Renal cortical epithelial cell (primary cell): ENCODE results near the gene OGFOD3. TPM values are rescaled to one million over a fixed set of nuclear protein-coding genes. Genes with fewer than 3 reads are reported as not detected.
"Not testable (repeated sequence)": the region's sequence is repeated elsewhere in the genome, so short reads cannot be mapped to it uniquely, and the experiment has no call there.

Experiments
- DNase-seq: peaks from one replicate; pipeline ENCODE4 v3.0.0-alpha.2; 2011; ENCODE audit warnings: low read depth
- total RNA-seq: library from RNA; depleted of rRNA; stranded (reverse); fragments of >200 nt; gene quantifications from 2 replicates; pipeline ENCODE4 v1.2.3, GENCODE V29; 2014

Gene OGFOD3
- total RNA-seq, 1 donor from 2014 or later: 48.7 TPM

DNA sequence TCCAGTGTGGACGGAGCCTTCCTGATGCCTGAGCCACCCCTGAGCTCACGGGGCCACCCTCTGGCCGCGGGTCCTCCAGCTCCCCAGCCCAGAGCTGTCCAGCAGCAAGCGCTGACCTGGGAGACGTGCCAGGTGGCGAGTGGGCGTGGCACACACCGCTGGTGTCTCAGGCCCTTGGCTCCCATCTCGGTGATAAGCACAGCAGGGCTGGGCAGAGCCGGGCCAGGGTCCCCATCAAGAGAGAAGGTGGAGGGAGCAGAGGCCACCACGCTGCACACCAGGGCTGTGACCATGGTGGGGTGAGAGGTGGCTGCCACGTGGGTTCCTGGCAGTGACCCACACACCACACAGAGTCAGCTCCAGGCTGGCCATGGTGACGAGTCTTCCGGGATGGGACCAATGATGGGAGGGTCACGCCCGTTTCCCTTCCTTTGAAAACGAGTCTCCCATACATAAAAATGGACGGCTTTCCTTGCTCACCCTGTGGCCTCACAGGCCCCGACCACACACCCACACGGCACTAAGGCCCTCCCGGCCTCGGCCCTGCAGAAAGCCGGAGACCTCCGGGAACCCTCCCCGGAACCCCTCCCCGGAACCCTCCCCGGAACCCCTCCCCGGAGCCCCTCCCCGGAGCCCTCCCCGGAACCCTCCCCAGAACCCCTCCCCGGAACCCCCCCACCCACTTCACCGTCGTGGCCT lies 30.0 kb downstream of the OGFOD3 start:
- no peak for DNase-seq

DNA sequence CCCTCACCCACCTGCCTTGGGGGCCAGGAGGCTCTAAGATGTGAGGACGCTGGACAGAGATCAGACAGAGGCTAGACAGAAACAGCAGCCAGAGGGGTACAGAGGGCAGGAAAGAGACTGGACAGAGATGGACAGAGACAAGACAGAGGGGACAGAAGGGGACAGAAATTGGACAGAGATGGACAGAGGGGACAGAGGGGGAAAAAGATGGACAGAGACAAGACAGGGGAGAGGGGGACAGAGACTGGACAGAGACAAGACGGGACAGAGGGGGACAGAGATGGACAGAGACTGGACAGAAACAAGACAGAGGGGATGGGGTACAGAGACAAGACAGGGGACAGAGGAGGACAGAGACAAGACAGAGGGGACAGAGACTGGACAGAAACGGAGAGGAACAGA lies 30.7 kb downstream of the OGFOD3 start:
- no peak for DNase-seq

DNA sequence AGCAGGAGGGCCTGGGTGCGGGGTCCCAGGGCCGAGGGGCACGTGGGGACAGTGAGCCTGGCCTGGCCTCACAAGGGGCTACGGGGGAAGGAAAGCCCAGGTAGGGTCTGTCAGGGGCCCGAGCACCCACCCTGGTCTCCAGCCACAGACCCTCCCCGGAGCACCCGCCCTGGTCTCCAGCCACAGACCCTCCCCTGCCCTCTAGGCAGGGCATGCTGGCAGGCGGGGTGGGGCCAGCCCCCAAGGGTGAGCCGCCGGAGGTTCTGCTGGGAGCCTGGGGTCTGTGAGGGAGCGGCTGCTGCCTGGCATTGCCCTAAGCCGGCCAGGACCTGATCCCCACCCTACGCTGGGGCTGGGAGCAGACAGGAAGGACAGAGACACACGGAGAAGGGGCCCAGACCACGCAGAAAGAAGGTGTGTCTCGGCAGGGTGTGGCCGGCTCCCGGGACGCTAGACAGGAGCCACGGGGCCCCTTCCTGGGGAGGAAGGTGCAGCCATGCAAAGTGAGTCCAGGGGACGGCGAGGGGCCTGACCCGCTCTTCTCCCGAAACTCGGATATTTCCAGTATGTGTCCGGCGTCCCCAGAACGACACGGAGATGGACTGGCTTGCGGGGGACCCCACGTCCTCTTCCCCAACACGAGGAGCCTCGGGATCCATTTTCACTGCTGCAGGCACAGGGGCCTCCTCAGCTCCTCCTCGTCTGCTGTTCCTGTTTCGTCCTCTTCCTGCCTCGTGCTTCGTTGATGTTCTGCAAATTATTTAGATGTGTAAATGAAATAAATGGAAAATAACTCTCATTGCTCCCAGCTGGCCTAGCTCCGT lies 31.3 kb downstream of the OGFOD3 start:
- no peak for DNase-seq

DNA sequence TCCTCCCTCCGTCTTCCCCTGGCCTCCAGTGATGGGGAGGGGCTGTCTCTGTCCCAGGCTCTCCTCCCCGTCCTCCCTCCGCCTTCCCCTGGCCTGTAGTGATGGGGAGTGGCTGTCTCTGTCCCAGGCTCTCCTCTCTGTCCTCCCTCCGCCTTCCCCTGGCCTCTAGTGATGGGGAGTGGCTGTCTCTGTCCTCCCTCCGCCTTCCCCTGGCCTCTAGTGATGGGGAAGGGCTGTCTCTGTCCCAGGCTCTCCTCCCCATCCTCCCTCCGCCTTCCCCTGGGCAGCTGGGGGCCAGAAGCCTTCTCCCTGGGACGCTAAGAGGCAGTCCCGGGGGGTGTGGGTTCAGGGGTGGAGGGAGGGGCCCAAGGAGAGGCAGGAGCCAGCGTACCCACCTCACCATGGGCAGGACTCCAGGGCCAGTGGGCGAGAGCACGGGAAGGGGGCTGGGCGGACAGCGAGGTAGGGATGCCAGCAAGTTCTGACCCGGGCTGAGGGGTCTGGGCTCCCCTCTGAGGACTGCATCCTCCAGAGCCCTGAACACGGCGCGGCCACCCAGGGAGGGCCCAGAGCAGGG lies 32.0 kb downstream of the OGFOD3 start:
- DNase-seq: no peak

DNA sequence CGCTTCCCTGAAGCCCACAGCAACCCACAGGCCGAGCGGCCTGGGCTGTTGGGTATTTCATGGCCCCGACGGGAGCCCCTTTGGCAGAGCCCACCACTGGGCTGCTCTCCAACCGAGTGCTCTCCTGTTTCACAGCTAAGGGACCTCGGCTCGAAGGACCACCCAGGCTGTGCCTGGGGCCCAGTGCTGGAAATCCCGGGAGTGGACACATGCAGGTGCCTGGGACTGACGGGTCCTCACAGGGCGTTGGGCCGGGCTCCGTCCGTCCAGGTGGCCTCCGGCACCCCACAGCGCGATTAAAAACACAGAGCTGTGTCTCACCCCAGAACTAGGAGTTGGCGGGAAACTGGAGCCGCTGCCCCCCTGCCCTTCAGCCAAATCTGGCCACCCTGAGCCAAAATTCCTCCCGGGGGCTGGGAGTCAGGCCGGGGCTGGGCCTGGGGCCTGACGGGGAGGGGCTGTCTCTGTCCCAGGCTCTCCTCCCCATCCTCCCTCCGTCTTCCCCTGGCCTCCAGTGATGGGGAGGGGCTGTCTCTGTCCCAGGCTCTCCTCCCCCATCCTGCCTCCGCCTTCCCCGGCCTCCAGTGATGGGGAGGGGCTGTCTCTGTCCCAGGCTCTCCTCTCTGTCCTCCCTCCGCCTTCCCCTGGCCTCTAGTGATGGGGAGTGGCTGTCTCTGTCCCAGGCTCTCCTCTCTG lies 32.7 kb downstream of the OGFOD3 start:
- no peak for DNase-seq

DNA sequence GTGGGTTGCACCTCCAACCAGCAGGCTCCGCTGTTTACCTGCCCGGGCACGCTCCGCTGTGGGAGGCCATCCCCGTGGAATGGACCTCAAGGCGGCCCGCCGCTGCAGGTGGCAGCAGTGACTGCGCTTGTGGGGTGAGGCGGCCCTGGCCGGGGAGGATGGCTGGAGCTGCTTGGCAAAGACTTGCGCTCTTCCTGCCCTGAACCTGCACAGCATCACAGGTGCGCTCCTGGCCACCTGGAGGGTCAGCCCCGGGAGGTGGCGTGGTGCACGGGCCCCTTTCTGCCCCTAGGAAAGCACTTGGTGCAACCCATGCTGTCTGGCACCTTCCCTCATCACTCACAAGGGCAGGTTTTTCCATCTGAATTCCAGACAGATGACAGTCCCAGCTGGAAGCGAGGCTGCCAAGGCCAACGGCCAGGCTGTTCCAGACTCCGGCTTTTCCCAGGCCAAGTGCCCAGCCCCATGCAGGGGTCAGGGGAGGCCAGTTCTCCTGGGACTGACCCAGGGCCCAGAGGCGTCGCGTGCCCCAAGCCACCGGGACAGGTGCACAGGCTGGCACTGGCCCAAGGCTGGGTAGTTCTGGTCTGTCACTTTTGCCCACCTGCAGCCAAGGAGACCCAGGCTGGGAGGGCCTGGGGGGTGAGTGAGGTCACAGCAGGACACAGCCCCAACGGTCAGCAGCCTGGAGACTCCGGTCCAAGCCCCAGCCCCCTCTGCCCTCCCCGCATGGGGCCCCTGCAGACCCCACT lies 33.5 kb downstream of the OGFOD3 start:
- peak; percentile 42 for DNase-seq

DNA sequence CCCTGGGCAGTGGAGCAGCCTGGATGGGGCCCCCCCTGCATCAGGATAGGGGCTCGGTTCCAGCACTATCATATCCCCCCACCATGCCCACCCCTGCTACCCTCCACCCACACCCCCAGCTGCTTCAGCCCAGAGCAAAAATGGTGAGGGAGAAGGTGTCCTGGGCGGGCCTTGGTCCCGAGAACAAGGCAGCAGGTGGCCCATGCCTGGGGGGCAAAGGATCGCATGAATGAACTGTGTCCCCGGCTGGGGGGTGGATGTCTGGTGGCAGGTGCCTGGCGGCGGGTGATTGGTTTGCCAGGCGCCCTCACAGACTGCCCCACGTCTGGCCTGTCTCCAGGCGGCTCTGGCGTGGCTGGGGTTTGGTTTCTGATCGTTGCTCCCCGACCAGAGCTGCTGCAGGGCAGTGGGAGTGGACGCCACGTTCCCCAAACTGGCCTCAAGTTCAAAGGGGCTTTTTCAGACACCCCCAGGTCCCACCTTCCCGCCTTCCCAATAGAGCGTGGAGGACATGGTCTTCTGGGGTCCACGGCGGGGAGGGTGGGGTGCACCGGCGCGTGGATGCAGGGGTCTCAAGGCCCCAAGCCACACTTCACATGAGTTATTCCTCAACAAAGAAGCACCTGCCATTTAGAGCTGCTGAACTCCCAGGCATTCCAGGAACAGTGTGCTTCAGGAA lies 34.2 kb downstream of the OGFOD3 start:
- DNase-seq: no peak

DNA sequence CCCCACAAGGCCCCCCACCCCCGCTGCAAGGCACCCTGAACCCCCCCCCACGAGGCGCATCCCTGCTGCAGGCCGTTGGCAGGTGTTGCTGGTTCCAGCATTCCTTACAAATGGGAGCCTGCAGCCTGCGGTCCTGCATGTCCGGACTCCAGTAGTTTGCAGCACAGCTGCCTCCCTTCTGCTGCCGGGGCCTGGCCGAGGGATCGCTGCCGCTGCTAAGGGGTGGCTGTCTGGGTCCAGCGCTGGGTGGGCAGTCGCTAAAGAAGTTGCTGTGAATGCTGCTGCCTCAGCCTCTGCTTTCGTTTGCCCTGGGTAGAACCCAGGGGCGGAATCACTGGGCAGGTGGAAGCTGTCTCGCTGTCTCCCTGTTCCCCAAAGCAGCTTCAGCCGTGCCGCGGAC lies 35.0 kb downstream of the OGFOD3 start:
- no peak for DNase-seq

DNA sequence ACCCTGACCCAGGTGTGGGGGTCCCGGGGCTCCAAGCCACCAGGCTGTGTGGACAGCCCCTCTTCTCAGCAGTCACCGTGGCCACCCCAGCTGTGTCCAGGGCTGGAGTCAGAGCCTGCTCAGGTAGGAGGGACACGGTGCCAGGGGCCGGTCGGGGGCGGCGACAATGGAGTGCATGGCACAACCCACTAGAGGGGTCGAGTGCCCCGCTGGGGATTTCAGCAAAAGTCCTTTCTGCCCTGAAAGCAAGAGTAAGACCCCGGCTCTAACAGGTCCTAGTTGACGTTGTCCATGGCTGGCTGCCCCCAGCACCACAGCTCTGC lies 35.5 kb downstream of the OGFOD3 start:
- DNase-seq: no peak

DNA sequence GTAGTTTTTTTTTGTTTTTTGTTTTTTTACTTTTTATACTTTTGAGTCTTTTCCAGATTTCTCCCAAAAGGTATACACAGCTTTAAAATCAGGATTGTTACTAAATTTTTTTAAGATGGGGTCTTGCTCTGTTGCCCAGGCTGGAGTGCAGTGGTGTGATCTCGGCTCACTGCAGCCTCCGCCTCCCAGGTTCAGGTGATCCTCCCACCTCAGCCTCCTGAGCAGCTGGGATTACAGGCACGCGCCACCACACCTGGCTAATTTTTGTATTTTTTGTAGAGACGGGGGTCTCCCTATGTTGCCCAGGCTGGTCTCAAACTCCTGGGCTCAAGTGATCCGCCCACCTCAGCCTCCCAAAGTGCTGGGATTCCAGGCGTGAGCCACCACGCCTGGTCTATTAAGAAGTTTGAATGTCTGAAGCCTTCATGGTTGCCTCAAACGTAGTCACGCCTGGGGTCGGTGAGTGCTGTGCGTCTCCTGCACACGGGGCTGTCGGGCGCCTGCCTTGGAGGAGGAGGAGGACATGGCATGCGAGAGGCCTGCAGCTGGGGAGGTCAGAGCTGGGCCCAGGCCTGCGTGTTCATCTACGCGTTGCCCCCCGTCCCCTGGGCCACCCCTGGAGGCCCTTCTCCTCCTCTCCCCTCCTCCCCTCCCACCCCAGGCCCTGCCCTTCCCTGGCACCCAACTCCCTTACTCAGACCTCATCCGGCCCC lies 36.0 kb downstream of the OGFOD3 start:
- not testable (repeated sequence) for DNase-seq

DNA sequence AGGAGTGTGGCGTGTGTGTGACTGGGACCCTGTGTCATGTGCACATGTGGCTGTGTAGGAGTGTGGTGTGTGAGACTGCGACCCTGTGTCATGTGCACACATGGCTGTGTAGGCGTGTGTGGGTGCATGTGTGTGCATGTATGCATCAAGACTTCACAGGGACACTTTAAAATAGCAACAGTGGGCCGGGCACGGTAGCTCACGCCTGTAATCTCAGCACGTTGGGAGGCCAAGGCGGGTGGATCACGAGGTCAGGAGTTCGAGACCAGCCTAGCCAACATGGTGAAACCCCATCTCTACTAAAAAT lies 36.7 kb downstream of the OGFOD3 start:
- not testable (repeated sequence) for DNase-seq

DNA sequence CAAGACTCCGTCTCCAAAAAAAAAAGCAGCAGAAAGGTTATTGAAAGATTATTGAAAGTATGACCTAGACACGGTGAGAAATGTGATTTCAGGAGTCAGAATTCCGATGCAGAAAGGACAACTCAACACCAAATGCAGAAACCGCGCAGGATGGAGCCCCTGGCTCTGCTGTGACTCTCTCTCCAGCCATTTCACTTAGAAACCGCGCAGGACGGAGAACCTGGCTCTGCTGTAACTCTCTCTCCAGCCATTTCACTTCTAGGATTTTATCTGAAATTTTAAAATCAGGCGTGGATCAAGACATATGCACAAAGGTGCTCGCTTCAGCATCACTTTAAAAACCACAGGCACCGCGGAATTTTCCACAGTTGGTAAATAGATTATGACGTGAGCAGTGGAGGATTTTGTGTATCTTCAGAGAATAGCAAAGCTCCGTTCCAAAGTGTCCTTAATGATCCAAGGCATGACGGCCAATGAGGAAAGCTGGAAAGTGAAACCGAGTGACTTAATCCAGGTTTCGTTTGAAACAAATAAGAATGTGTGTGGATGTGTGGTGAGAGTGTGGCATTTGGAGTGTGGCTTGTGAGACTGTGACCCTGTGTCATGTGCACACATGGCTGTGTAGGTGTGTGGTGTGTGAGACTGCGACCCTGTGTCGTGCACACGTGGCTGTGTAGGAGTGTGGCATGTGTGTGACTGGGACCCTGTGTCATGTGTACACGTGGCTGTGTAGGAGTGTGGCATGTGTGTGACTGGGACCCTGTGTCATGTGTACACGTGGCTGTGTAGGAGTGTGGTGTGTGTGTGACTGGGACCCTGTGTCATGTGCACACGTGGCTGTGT lies 37.3 kb downstream of the OGFOD3 start:
- DNase-seq: peak; percentile 45

DNA sequence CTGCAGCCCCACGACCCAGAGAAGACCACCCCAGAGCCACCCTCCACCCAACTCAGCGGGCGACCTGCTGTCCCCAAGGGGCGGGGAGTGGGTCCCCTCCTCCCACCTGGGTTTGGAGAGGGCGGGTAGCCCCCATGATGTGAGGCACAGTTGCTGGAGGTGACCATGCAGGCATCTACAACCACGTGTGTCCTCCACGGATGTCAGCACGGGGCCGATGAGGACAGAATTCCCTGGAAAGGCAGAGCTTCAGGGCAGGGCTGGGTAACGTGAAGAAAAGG lies 39.7 kb downstream of the OGFOD3 start:
- DNase-seq: no peak

DNA sequence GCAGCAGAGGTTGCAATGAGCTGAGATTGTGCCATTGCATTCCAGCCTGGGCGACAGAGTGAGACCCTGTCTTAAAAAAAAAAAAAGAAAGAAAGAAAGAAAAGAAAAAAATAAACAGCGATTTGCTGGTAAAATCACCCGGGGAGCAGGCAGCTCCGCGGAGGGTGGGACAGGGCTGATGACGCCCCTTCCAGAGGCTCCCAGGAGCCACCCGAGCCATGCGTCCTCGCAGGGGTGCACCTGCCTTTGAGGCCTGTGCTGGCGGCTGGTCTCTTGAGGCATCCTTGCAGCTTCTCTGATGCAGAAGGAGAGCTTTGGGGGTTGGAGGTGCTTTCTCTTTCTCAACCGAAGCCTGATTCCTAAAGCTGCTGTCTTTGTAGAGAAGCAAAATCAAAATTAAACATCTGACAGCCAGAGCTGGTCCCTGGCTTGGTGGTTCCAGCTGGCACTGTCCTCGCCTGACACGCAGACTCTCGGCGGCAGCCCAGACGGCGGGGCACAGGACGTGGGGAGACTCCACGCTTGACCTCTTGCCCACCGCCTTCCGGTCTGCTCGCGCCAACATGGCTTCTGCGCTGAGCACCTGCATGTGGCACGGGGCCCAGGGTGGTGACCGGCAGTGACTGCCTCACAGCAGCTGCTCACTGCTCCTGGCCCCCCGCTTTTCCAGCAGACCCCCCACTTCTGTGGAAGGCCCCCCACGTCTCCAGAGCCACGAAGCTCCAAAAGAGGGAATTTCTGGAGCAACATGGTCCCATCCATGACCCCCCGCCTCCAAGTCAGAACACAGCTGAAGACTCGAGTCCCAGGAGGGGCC lies 40.3 kb downstream of the OGFOD3 start:
- DNase-seq: no peak

DNA sequence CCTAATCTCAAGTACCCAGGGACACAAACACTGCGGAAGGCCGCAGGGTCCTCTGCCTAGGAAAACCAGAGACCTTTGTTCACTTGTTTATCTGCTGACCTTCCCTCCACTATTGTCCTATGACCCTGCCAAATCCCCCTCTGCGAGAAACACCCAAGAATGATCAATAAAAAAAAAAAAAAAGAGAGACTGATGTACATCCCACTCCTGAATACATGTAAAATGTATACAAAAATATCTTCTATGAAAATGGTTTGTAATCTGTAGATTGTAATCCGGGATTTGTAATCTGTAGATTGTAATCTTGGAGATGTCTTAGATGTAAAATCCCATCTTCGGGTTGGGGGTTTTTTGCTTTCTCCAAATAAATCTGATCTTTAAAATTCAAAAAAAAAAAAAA lies 41.1 kb downstream of the OGFOD3 start:
- not testable (repeated sequence) for DNase-seq

DNA sequence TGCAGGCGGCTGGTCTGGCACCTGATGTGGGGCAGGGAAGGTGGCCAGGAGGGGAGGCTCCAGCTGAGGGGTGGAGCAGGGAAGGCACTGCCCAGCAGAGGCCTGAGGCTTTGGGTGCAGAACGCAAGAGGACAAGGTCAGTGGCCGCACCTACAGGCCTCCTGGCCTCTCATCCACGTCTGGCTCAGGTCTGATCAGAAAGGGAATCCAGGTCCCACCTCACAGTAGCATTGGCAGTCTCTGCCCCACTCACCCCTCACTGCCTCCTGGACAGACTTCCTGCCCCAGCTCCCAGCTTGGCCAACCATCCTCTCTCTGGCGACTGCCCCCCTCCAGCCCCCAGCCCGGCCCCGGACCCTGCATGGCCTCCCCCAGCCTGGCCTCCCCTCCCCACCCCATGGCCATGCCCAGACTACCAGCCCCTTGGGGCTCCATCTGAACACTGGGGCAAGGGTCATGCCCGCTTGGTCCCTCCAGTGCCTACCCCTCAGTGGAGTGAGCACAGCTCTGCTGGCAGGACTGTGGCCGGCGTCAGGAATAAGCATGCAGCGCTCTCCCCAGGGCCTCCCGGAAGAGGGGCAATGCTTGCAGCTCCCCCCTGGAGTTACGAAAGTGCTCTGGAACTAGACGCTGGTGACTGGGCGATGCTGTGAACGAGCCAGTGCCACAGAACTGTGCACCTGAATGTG lies 42.2 kb downstream of the OGFOD3 start:
- no peak for DNase-seq

DNA sequence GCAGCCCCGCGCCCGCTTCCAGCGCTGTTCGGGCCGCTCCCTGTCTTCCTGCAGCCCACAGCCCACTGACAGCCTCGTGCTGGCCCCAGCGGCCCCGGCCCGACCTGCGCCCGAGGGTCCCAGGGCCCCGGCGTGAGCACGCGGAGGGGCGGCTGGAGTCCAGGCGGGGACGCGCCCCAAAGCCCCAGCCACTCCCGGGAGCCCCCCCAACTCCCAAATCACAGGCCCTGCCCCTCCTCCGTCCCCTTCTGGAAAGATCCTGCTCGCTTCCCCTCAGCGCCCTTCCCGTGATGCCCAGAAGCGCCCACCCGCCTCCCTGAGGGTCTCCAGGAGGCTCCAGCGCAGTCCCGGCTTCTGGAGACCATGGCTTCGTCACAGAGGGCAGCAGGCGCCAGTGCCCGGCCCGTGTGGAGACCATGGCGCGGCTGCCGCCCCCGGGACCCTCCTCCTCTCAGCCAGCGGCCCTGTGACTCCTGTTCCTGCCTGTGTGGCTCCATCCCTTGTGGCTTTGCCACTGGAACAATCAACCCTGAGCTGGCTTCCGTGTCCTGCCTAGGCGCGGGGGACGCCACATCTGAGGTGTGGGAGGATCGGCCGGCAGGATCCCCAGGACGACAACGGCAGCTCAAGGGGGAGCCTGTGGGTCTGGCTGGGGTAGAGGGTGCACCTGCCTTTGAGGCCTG lies 42.9 kb downstream of the OGFOD3 start:
- DNase-seq: no peak
